ENCODE measurements around the gene HSFX4. TPM values are rescaled to one million over a fixed set of nuclear protein-coding genes. Genes with fewer than 3 reads are reported as not detected.
"Not testable (repeated sequence)": the region's sequence is repeated elsewhere in the genome, so short reads cannot be mapped to it uniquely, and the experiment has no call there.

HSFX4 gene
- total and polyA plus RNA-seq, 3 experiments from 2014 or later: not detected

GRCh38 chrX:149909324-149910177 lies 19.8 kb upstream of the HSFX4 start:
- H3K4me1 Mint-ChIP-seq: peaks cover 0 to 4% (median under 1%) of the 10 kb centered on the region in 3 donors
- H3K4me3 ChIP-seq (ENCODE audit: low read length): no peak overlapping the region
- H3K4me3 Mint-ChIP-seq: no peak overlapping the region
- DNase-seq: peak in 2 of 5 donors; percentile 32 to 44
- H3K9me3 ChIP-seq (ENCODE audit: low read length): no peaks in the 10 kb centered on the region
- H3K36me3 ChIP-seq (ENCODE audit: insufficient read depth, low read length): no peaks in the 10 kb centered on the region
- peaks cover 0 to under 1% of the 10 kb centered on the region in 2 donors for H3K27me3 Mint-ChIP-seq
- H3K27me3 ChIP-seq (ENCODE audit: insufficient read depth, low read length, poor library complexity, severe bottlenecking): no peaks in the 10 kb centered on the region
- no peaks in the 10 kb centered on the region for H3K4me1 ChIP-seq (ENCODE audit: insufficient read depth, low read length)
- H3K36me3 Mint-ChIP-seq: peaks cover 0 to 3% (median 1%) of the 10 kb centered on the region in 3 donors
- ChIA-PET POLR2A (no interaction called here), CTCF (interaction anchor here (0.8 kb wide), 1 partner anchor 31 kb away, joined by 4 read pairs; no protein-coding TSS in a partner anchor)
- no peak overlapping the region for H3K27ac ChIP-seq (ENCODE audit: low read depth, low read length)
- peaks cover 0 to 5% (median 1%) of the 10 kb centered on the region in 5 donors for H3K9me3 Mint-ChIP-seq
- H3K27ac Mint-ChIP-seq: peak overlapping the region in 3 of 8 donors; percentile 32 to 59 (median 53)

GRCh38 chrX:149910178-149910695 lies 19.1 kb upstream of the HSFX4 start:
- POLR2A ChIA-PET: no interaction called here
- DNase-seq: no peak
- Mint-ChIP-seq H3K4me1 (no peaks in the 10 kb centered on the region), H3K36me3 (peaks cover 0 to 3% (median 1%) of the 10 kb centered on the region in 3 donors), H3K9me3 (peaks cover 0 to 5% (median 1%) of the 10 kb centered on the region in 5 donors), H3K4me3 (no peak overlapping the region), H3K27me3 (no peaks in the 10 kb centered on the region), H3K27ac (peak overlapping the region in 2 of 8 donors; percentile 32 to 53)
- CTCF ChIA-PET: interaction anchor here (0.8 kb wide), 1 partner anchor 30 kb away, joined by 4 read pairs; no protein-coding TSS in a partner anchor
- Histone ChIP-seq H3K9me3 (ENCODE audit: low read length) (no peaks in the 10 kb centered on the region), H3K27ac (ENCODE audit: low read depth, low read length) (no peak overlapping the region), H3K36me3 (ENCODE audit: insufficient read depth, low read length) (no peaks in the 10 kb centered on the region), H3K4me1 (ENCODE audit: insufficient read depth, low read length) (no peaks in the 10 kb centered on the region), H3K27me3 (ENCODE audit: insufficient read depth, low read length, poor library complexity, severe bottlenecking) (no peaks in the 10 kb centered on the region), H3K4me3 (ENCODE audit: low read length) (no peak overlapping the region)

GRCh38 chrX:149916745-149917392 lies 12.5 kb upstream of the HSFX4 start:
- ChIA-PET POLR2A (no interaction called here), CTCF (no interaction called here)
- H3K9me3 ChIP-seq (ENCODE audit: low read length): no peaks in the 10 kb centered on the region
- no peaks in the 10 kb centered on the region for H3K36me3 ChIP-seq (ENCODE audit: insufficient read depth, low read length)
- no peak overlapping the region for H3K4me3 ChIP-seq (ENCODE audit: low read length)
- DNase-seq: no peak
- H3K27ac Mint-ChIP-seq: peak overlapping the region in 2 of 8 donors; percentile 59 to 63
- no peaks in the 10 kb centered on the region for H3K27me3 Mint-ChIP-seq
- H3K4me1 ChIP-seq (ENCODE audit: insufficient read depth, low read length): no peaks in the 10 kb centered on the region
- peaks cover 0 to 3% (median 0%) of the 10 kb centered on the region in 3 donors for H3K36me3 Mint-ChIP-seq
- no peak overlapping the region for H3K27ac ChIP-seq (ENCODE audit: low read depth, low read length)
- no peaks in the 10 kb centered on the region for H3K27me3 ChIP-seq (ENCODE audit: insufficient read depth, low read length, poor library complexity, severe bottlenecking)
- H3K4me3 Mint-ChIP-seq: no peak overlapping the region
- peaks cover 0 to 5% (median 0%) of the 10 kb centered on the region in 3 donors for H3K4me1 Mint-ChIP-seq
- H3K9me3 Mint-ChIP-seq: peaks cover 0 to 5% (median 1%) of the 10 kb centered on the region in 5 donors

GRCh38 chrX:149923836-149924235 lies 5.5 kb upstream of the HSFX4 start:
- H3K4me1 Mint-ChIP-seq; H3K27ac ChIP-seq (ENCODE audit: low read depth, low read length); H3K27me3 ChIP-seq (ENCODE audit: insufficient read depth, low read length, poor library complexity, severe bottlenecking); H3K4me3 Mint-ChIP-seq; H3K4me3 ChIP-seq (ENCODE audit: low read length); H3K36me3 ChIP-seq (ENCODE audit: insufficient read depth, low read length); H3K9me3 Mint-ChIP-seq; H3K4me1 ChIP-seq (ENCODE audit: insufficient read depth, low read length); H3K9me3 ChIP-seq (ENCODE audit: low read length); CTCF ChIA-PET; POLR2A ChIA-PET; H3K27me3 Mint-ChIP-seq; DNase-seq; H3K27ac Mint-ChIP-seq; H3K36me3 Mint-ChIP-seq: not testable (repeated sequence)

GRCh38 chrX:149924434-149924833 lies 4.9 kb upstream of the HSFX4 start:
- H3K27ac Mint-ChIP-seq; H3K36me3 Mint-ChIP-seq; H3K4me3 Mint-ChIP-seq; H3K27ac ChIP-seq (ENCODE audit: low read depth, low read length); H3K27me3 ChIP-seq (ENCODE audit: insufficient read depth, low read length, poor library complexity, severe bottlenecking); POLR2A ChIA-PET; CTCF ChIA-PET; H3K4me3 ChIP-seq (ENCODE audit: low read length); DNase-seq; H3K9me3 Mint-ChIP-seq; H3K36me3 ChIP-seq (ENCODE audit: insufficient read depth, low read length); H3K27me3 Mint-ChIP-seq; H3K4me1 Mint-ChIP-seq; H3K4me1 ChIP-seq (ENCODE audit: insufficient read depth, low read length); H3K9me3 ChIP-seq (ENCODE audit: low read length): not testable (repeated sequence)

- H3K4me1 Mint-ChIP-seq; H3K27ac ChIP-seq (ENCODE audit: low read depth, low read length); H3K4me3 ChIP-seq (ENCODE audit: low read length); CTCF ChIA-PET; H3K9me3 Mint-ChIP-seq; H3K27me3 ChIP-seq (ENCODE audit: insufficient read depth, low read length, poor library complexity, severe bottlenecking); DNase-seq; H3K27ac Mint-ChIP-seq; H3K36me3 Mint-ChIP-seq; H3K27me3 Mint-ChIP-seq; POLR2A ChIA-PET; H3K4me3 Mint-ChIP-seq; H3K4me1 ChIP-seq (ENCODE audit: insufficient read depth, low read length); H3K9me3 ChIP-seq (ENCODE audit: low read length); H3K36me3 ChIP-seq (ENCODE audit: insufficient read depth, low read length): not testable (repeated sequence)
Measured at GRCh38 chrX:149927245-149927963, 2.0 kb upstream of the HSFX4 start.

GRCh38 chrX:149927964-149928258 lies 1.5 kb upstream of the HSFX4 start:
- POLR2A ChIA-PET; H3K4me3 Mint-ChIP-seq; H3K9me3 Mint-ChIP-seq; H3K27me3 Mint-ChIP-seq; H3K36me3 ChIP-seq (ENCODE audit: insufficient read depth, low read length); H3K27ac Mint-ChIP-seq; H3K9me3 ChIP-seq (ENCODE audit: low read length); H3K4me1 ChIP-seq (ENCODE audit: insufficient read depth, low read length); H3K27me3 ChIP-seq (ENCODE audit: insufficient read depth, low read length, poor library complexity, severe bottlenecking); DNase-seq; H3K27ac ChIP-seq (ENCODE audit: low read depth, low read length); CTCF ChIA-PET; H3K36me3 Mint-ChIP-seq; H3K4me1 Mint-ChIP-seq; H3K4me3 ChIP-seq (ENCODE audit: low read length): not testable (repeated sequence)

- H3K4me3 Mint-ChIP-seq; H3K4me1 Mint-ChIP-seq; H3K27me3 Mint-ChIP-seq; H3K9me3 ChIP-seq (ENCODE audit: low read length); DNase-seq; CTCF ChIA-PET; H3K36me3 ChIP-seq (ENCODE audit: insufficient read depth, low read length); H3K4me1 ChIP-seq (ENCODE audit: insufficient read depth, low read length); H3K9me3 Mint-ChIP-seq; POLR2A ChIA-PET; H3K4me3 ChIP-seq (ENCODE audit: low read length); H3K27ac ChIP-seq (ENCODE audit: low read depth, low read length); H3K36me3 Mint-ChIP-seq; H3K27me3 ChIP-seq (ENCODE audit: insufficient read depth, low read length, poor library complexity, severe bottlenecking): not testable (repeated sequence)
- H3K27ac Mint-ChIP-seq: peak overlapping the region in 1 of 8 donors; percentile 54
Measured at GRCh38 chrX:149928635-149929034, 738 bp upstream of the HSFX4 start.

Measured in CD8-positive, alpha-beta memory T cell (primary cell).